Measurements from ENCODE around the gene NMS.

NMS gene

DNA sequence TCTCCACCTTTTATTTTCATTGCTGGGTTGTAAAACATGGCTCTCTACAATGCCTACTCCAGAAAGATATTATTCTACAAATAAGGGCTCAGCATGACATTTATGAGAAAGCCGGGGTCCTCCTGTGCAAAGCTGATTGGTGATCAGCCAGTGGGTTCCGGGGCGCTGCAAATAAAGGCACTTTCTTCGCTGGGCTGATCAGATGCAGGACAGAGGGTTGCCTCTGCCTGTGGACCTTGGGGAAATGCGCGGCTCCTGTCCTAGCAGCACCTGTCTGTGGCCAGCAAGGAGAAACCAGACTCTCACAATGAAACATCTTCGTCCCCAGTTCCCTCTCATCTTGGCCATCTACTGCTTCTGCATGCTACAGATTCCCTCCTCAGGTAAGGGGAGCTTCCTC is at the start of gene NMS:
NMS (plus strand) TSS at position 301 of the 400 bp plus-strand sequence; CDS start at position 308, 7 bp downstream.
- DNase-seq: no peak

- peak in 2 of 3 experiments; percentile 12 to 24 for DNase-seq
These were observed 47.8 kb upstream of the NMS start for GRCh38 chr2:100422320-100423055.

DNA sequence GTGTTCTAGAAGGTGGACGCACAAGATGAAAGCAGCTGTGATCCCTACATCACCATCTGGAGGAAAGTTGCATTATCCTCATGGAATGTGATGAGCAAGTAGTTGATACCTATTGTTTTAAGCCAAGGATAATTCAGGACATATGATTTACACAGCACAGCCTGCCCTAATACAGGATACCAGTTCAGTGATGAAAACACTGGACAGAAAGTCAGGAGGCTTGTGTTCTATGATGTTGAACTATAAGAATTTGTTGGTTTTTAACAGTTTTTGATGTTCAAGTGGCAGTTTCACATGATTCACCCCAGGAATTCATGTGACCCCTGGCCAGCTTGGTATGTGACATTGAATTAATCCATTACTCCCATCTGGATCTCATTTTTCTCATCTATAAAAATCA is 46.7 kb upstream of the NMS start:
- DNase-seq: no peak

DNA sequence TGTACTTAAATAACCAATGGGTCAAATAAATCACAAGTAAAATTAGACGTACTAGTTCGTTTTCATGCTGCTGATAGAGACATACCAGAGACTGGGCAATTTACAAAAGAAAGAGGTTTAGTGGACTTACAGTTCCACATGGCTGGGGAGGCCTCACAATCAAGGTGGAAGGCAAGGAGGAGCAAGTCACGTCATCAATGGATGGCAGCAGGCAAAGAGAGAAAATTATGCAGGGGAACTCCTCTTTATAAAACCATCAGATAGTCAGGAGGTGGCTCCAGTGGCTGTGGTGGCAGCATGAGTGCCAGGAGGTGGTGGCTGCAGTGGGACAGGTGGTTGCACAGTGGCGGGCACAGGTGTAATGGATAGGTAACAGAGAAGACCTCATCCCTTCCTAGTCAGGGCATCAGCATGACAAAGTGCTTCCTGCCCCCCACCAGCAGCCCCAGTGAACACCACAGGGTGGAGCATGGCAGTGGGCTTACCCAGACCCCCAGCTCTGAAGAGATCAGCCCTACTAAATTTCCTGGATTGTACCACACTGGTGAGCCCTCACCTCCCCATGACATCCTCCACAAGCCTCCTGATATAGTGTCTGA is 45.9 kb upstream of the NMS start:
- no peak for DNase-seq

DNA sequence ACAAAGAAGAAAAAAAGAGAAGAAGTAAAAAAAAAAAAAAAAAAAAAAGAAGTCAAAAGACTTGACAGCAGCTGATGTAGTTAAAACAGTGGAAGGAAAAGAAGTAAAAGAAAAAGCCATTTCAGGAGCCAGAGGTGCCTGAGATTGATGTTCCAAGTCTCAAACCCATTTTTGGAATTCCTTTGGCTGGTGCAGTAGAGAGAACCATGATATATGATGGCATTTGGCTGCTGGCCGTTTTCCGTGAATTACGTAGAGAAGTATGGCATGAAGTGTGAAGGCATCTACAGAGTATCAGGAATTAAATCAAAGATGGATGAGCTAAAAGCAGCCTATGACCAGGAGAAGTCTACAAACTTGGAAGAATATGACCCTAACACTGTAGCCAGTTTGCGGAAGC is 45.2 kb upstream of the NMS start:
- DNase-seq: no peak

DNA sequence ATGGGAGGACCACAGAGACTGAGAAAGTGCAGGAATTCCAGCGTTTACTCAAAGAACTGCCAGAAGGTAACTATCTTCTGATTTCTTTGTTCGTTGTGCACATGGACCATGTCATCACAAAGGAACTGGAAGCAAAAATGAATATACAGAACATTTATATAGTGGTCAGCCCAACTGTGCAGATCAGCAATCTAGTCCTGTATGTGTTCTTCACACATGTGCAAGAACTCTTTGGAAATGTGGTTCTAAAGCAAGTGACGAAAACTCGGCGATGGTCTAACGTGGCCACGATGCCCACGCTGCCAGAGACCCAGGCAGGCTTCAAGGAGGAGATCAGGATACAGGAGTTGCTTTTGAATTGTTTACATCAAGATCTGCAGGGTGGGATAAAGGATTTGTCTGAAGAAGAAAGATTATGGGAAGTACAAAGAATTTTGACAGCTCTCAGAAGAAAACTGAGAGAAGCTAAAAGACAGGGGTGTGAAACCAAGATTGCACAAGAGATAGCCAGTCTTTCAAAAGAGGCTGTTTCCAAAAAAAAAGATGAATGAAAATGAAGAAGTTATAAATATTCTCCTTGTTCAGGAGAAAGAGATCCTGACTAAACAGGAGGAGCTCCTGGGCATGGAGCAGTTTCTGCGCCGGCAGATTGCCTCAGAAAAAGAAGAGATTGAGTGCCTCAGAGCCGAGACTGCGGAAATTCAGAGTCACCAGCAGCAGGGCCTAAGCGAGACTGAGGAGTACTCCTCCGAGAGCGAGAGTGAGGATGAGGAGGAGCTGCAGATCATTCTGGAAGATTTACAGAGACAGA is 44.5 kb upstream of the NMS start:
- DNase-seq: no peak

DNA sequence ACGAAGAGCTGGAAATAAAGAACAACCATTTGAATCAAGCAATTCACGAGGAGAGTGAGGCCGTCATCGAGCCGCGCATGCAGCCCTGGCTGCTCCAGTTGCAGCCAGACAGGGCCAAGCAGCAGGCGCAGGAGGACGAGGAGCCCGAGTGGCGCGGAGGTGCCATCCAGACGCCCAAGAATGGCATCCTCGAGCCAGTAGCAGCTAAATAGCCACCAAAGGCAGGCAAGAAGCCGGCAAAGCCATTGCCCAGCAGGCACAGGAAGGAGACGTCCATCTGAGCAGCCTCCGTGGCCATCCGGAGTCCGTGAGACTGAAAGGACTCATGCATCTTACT is 43.9 kb upstream of the NMS start:
- no peak for DNase-seq

DNA sequence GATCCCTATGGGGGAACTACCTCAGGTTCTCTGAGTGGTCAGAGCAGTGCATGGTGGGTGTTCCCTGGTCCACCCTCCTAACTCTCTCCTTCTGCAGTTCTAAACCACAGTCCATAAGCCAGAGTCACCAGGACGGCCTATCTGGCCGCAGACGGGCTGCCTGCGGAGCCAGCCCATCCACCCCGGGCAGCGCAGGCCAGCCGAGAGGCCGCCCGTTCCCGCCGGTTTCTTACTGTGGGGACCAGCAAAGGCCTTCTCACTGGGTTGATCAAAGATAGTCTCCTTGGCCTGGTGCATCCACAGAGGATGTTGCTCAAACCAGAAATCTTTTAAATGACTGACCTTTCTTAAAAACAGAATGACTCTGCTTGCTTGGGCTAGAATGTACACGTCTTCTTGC is 43.2 kb upstream of the NMS start:
- DNase-seq: no peak

DNA sequence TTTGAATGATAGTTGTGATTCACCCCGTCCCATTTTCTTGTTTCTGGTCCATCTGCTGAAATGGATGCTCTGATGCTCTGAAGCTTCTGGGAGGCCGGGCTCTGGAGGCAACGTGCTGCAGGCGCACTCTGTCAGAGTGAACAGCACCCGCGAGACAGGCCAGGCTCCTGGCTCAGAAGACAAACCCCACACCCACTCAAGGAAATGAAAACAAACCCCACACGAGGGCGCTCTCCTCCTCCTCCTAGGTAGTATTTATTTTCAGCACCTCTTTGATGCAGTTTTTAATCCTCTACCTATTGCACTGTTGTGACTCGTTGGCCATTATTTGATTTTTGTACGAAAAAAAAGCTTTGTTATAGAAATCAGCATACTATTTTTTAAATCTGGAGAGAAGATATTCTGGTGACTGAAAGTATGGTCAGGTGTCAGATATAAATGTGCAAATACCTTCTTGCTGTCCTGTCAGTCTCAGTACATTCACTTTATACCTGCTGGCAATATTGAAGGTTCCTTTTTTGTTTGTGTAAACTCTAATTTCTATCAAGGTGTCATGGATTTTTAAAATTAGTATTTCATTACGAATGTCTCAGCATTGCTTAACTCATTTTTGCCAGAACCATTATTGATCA is 42.5 kb upstream of the NMS start:
- peak; percentile 38 to 69 (median 46) for DNase-seq

DNA sequence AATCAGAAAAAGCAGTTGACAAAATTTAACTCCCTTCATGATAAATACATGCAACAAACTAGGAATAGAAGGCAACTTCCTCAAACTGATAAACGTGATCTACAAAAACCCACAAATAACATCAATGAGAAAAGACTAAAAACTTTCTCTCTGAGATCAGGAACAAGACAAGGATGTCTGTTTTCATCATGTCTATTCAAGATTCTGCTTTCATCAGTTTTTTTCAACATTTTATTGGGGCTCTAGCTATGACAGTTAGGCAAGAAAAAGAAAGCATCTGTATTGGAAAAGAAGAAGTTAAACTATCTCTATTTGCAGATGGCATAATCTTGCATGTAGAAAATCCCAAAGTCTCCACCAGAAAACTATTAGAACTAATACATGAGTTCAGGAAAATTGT is 40.6 kb upstream of the NMS start:
- DNase-seq: no peak

DNA sequence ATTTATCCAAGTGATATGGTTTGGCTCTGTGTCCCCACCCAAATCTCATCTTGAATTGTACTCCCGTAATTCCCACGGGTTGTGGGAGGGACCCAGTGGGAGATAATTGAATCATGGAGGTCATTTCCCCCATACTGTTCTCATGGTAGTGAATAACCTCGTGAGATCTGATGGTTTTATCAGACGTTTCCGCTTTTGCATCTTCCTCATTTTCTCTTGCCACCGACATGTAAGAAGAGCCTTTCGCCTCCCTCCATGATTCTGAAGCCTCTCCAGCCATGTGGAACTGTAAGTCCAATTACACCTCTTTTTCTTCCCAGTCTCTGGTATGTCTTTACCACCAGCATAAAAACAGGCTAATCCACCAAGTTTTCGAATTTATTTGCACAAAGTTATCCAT is 32.5 kb upstream of the NMS start:
- DNase-seq: no peak

DNA sequence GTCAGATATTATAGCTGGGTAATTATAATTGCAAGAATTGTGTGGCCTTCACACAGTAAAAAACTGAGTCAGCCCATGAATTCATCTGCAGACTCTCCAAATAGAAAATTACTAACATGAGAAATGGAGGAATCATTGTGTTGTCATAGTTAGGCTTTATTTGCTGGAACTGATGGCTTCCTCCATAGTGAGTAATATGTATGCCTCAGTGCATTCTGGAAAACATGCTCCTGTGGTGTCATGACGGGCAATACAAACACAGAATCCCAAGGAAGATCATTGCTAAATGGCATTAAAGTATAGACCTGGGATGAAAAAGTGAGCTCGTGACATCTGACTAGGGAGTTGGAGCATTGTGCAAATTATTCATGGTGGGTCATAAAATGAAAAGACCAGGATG is 23.6 kb upstream of the NMS start:
- no peak for DNase-seq

DNA sequence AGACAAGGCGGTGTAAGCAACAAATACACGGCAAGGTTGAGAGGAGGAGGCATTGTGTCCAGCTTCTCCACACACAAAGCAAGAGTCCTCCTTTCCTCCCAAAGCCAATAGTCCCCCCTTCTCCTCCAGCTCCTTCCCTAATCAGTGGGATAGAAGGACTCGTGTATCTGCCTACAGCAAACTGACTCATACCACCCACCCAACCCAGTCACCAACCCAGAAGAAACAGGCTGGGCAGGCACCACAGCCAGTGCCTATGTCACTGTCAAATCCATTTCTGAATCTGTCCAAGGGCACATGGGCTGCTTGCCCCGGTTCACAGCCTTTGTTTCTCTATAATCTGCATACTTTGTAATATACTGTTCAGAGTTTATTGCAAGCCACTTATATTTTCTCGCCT is 19.2 kb upstream of the NMS start:
- DNase-seq: no peak

DNA sequence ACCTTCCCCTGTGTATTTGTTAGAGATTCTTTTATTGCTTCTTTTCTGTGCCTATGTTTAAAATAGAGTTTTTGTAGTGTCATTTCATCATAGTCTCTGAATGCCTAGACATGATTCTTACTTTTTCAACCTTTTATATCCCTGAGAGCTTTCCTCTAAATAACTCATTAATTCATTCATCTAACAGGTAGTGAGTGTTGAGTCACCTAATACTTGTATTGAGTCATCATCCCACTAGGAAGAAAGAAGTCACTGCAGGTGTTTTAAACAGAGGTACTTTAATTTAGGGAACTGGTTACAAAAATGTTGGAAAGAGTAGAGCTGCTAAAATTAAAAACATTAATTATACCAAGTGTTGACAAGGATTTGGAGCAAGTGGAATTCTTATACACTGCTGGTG is 18.5 kb upstream of the NMS start:
- DNase-seq: no peak

DNA sequence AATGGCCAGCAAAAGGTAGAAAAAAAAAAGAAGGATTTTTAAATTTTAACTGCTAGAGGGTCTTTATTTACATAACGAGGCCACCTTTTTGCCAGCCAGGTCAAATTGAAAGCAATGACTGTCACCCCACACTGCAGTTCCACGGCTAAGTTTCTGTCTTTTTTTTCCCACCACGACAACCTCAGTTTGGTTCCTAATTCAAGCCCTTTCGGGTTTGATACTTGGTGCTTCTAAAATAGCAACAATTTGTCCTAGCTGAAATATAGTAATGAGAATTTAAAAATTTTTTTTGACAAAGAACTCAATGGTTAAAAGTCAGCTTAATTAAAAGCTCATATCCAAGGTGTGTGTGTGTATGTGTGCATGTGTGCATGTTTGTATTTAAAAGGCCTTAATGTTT is 16.4 kb upstream of the NMS start:
- DNase-seq: no peak

DNA sequence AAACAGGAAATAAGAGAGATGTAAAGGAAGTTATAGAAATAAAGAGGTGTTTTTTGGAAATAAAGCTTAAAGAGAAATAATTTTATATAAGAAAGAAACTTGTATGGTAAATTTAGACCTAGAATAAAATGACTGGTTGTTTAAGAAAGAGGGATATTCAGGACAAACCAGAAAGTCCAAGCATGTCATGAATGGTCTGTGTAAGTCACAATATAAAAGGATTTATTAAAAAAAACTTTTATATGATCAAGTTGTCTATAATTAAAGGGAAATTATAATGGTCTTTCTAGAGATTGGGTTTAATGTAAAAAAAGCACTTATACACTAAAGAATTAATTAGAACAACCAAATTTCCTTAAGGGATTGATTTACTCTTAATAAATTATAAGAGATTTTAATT is 13.9 kb upstream of the NMS start:
- DNase-seq: peak in 1 of 3 experiments; percentile 15

GRCh38 chr2:100460904-100461530 is 9.3 kb upstream of the NMS start:
- no peak for DNase-seq

GRCh38 chr2:100470898-100471514 is 724 bp downstream of the NMS start:
- no peak for DNase-seq

GRCh38 chr2:100476606-100477005 is 6.3 kb downstream of the NMS start:
- no peak for DNase-seq

- DNase-seq: no peak
These were observed 12.5 kb downstream of the NMS start for GRCh38 chr2:100482741-100483140.

DNA sequence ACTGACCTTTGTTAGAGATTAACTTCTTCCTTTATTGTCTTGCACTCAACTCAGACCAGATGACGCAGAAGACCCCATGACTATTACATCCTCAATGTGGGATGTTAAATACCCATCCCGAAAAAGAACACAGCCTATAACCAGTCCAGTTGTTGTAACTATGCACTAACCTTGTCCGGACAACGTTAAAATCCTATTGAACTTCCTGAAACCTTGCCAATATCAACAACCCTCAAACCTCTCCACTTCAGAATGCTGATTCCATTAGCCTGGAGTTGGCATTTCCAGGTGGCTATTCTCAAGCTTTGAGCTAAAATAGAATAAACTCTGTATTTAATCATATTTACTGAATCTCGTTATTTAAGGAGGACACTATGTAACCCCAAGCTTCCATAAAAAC is 13.6 kb downstream of the NMS start:
- no peak for DNase-seq

DNA sequence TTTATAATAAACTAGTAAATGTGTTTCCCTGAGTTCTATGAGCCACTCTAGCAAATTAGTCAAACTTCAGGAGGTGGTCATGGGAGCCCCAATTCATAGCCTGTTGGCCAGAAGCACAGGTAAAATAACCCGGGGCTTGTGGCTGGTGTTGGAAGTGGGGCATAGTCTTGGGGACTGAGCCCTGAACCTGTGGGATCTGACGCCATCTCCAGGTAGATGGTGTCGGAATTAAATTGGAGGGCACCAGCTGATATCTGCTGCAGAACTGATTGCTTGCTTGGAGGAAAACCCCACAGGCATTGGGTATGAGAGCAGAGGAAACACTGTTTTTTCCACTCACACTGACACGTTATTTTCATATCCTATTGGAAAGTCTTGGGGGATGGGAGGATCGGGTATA is 14.1 kb downstream of the NMS start:
- no peak for DNase-seq

- no peak for DNase-seq
These were observed 15.1 kb downstream of the NMS start for GRCh38 chr2:100485396-100485795.
